Measurements from ENCODE around the gene NOL6.
"Not testable (repeated sequence)": the region's sequence is repeated elsewhere in the genome, so short reads cannot be mapped to it uniquely, and the experiment has no call there.

Gene NOL6

GRCh38 chr9:33473643-33474352 is at the start of gene NOL6:
Gene NOL6, minus strand, starts transcription at chr9:33473924. Its CDS starts 82 bp downstream, at chr9:33473842.
- peak; percentile 98 to 99 for DNase-seq

- not testable (repeated sequence) for DNase-seq
These were observed 48.1 kb upstream of the NOL6 start for GRCh38 chr9:33521861-33522260.

GRCh38 chr9:33517934-33518577 is 44.3 kb upstream of the NOL6 start:
- DNase-seq, result not testable (repeated sequence)

GRCh38 chr9:33517373-33517772 is 43.6 kb upstream of the NOL6 start:
- DNase-seq, result no peak

GRCh38 chr9:33516397-33516796 is 42.7 kb upstream of the NOL6 start:
- not testable (repeated sequence) for DNase-seq

GRCh38 chr9:33515342-33515995 is 41.7 kb upstream of the NOL6 start:
- not testable (repeated sequence) for DNase-seq

GRCh38 chr9:33512535-33512934 is 38.8 kb upstream of the NOL6 start:
- DNase-seq, result not testable (repeated sequence)

- DNase-seq, result not testable (repeated sequence)
These were observed 37.4 kb upstream of the NOL6 start for GRCh38 chr9:33511184-33511517.

GRCh38 chr9:33510262-33511183 is 36.8 kb upstream of the NOL6 start:
- DNase-seq, result peak in 1 of 2 experiments; percentile 20

- no peak for DNase-seq
These were observed 33.1 kb upstream of the NOL6 start for GRCh38 chr9:33506626-33507370.

GRCh38 chr9:33498387-33498786 is 24.7 kb upstream of the NOL6 start:
- DNase-seq, result no peak

GRCh38 chr9:33493819-33494218 is 20.1 kb upstream of the NOL6 start:
- DNase-seq, result not testable (repeated sequence)

GRCh38 chr9:33489066-33489465 is 15.3 kb upstream of the NOL6 start:
- DNase-seq, result no peak

- DNase-seq, result not testable (repeated sequence)
These were observed 11.6 kb upstream of the NOL6 start for GRCh38 chr9:33485312-33485711.

GRCh38 chr9:33480976-33481375 is 7.3 kb upstream of the NOL6 start:
- no peak for DNase-seq

- no peak for DNase-seq
These were observed 6.4 kb upstream of the NOL6 start for GRCh38 chr9:33480106-33480505.

GRCh38 chr9:33476503-33476902 is 2.8 kb upstream of the NOL6 start:
- no peak for DNase-seq

GRCh38 chr9:33475357-33475756 is 1.6 kb upstream of the NOL6 start:
- no peak for DNase-seq

- DNase-seq, result no peak
These were observed 676 bp downstream of the NOL6 start for GRCh38 chr9:33472881-33473615.

GRCh38 chr9:33472171-33472880 is 1.4 kb downstream of the NOL6 start:
- DNase-seq, result no peak

GRCh38 chr9:33471361-33471760 is 2.4 kb downstream of the NOL6 start:
- DNase-seq, result no peak
